K562 (cell line): ENCODE measurements around the gene NEDD4L. TPM values are rescaled to one million over a fixed set of nuclear protein-coding genes. Genes with fewer than 3 reads are reported as not detected.

Experiments used
- CBX3 ChIP-seq, 2 experiments: IDR thresholded peaks; 1 replicate in 1 of 2; 2 replicates in 1 of 2; pipeline ENCODE4 v1.6.1; 2012; ENCODE audit warnings: inconsistent platforms in 2 of 2, low read length in 2 of 2, borderline replicate concordance in 1 of 2, control low read depth in 1 of 2
- CEBPG ChIP-seq, 3 experiments: fragments of 200-800 bp in 1 of 3; sonication (Bioruptor generic) in 1 of 3; sonication (generic) in 1 of 3; formaldehyde crosslinking in 1 of 3; IDR thresholded peaks in 2 of 3; conservative IDR thresholded peaks in 1 of 3; 2 replicates each; pipeline versions ENCODE4 v1.6.1 to v1.8.0; 2016 to 2022; ENCODE audit warnings: missing compliant biosample characterization in 2 of 3, missing genetic modification characterization in 2 of 3, mild to moderate bottlenecking in 1 of 3, missing genetic modification reagents in 1 of 3
- CHD7 ChIP-seq: fragments of 200-600 bp; sonication (generic); IDR thresholded peaks from one replicate; pipeline ENCODE4 v1.6.1; 2012; ENCODE audit warnings: mild to moderate bottlenecking, low read depth, low read length, inconsistent platforms
- ESRRA ChIP-seq: fragments of 450-650 bp; IDR thresholded peaks from 2 replicates; pipeline ENCODE4 v1.6.1; 2014; ENCODE audit warnings: low read depth, mild to moderate bottlenecking, moderate library complexity, borderline replicate concordance
- FOXM1 ChIP-seq, 2 experiments: fragments of 450-650 bp in 1 of 2; sonication (generic) in 1 of 2; formaldehyde crosslinking in 1 of 2; IDR thresholded peaks; 2 replicates each; pipeline versions ENCODE4 v1.6.1 to v1.9.0; 2017 to 2022; ENCODE audit warnings: low read depth in 2 of 2, mild to moderate bottlenecking in 2 of 2, missing genetic modification reagents in 1 of 2, moderate library complexity in 1 of 2
- KAT2B ChIP-seq: IDR thresholded peaks from one replicate; pipeline ENCODE4 v1.6.1; 2012; ENCODE audit warnings: low read depth, mild to moderate bottlenecking, control low read depth, inconsistent platforms, low read length, moderate library complexity
- MEF2D ChIP-seq: conservative IDR thresholded peaks from 2 replicates; pipeline ENCODE4 v1.6.1; 2016; ENCODE audit warnings: low read depth, missing genetic modification characterization, missing compliant biosample characterization
- NCOR1 ChIP-seq: fragments of 450-650 bp; IDR thresholded peaks from 2 replicates; pipeline ENCODE4 v1.6.1; 2016; ENCODE audit warnings: mild to moderate bottlenecking, moderate library complexity
- SRSF1 ChIP-seq: fragments of 200-400 bp; formaldehyde crosslinking; IDR thresholded peaks from 2 replicates; pipeline ENCODE4 v1.6.1; 2017; ENCODE audit warnings: mild to moderate bottlenecking, low read depth, low read length, moderate library complexity
- TCF3 ChIP-seq: sonication (generic); formaldehyde crosslinking; IDR thresholded peaks from 2 replicates; pipeline ENCODE4 v1.4.0; 2020; ENCODE audit warnings: mild to moderate bottlenecking, missing genetic modification reagents
- TFAM ChIP-seq: fragments of 250-450 bp; sonication (Bioruptor Pico); conservative IDR thresholded peaks from 2 replicates; pipeline ENCODE4 v1.5.0; 2021; ENCODE audit warnings: mild to moderate bottlenecking, moderate library complexity
- TRIM28 ChIP-seq: fragments of 450-650 bp; IDR thresholded peaks from 2 replicates; pipeline ENCODE4 v1.6.1; 2017
- ZNF282 ChIP-seq: sonication (generic); formaldehyde crosslinking; IDR thresholded peaks from 2 replicates; pipeline ENCODE4 v1.8.1; 2023; ENCODE audit warnings: missing genetic modification reagents
- ZNF586 ChIP-seq: fragments of 450-650 bp; formaldehyde crosslinking; conservative IDR thresholded peaks from 2 replicates; pipeline ENCODE4 v1.4.0; 2020; ENCODE audit warnings: mild to moderate bottlenecking, moderate library complexity
- ZNF589 ChIP-seq: fragments of 200-800 bp; sonication (Bioruptor generic); IDR thresholded peaks from 2 replicates; pipeline ENCODE4 v1.6.1; 2016; ENCODE audit warnings: low read depth, missing genetic modification characterization, missing compliant biosample characterization
- ZNF717 ChIP-seq: fragments of 250-450 bp; sonication (Bioruptor Pico); IDR thresholded peaks from 2 replicates; pipeline ENCODE4 v1.5.0; 2021
- polyA plus RNA-seq, 8 experiments: library from polyadenylated mRNA; depleted of rRNA in 4 of 8; stranded (reverse) in 5 of 8; unstranded in 3 of 8; fragments of >200 nt; fragmentation: Nextera tagmentation in 2 of 8; fragmentation: Illumina TruSeq in 1 of 8; extraction: Ambion mirVana in 2 of 8; extraction: Trizol in 1 of 8; gene quantifications; 2 replicates each; pipeline versions ENCODE4 v1.2.1 to v1.2.3, GENCODE V29; 2011 to 2014; ENCODE audit warnings: inconsistent platforms in 1 of 8, missing spikeins in 1 of 8
- total RNA-seq, 7 experiments: library from RNA; depleted of rRNA in 6 of 7; stranded (reverse); fragments of >200 nt in 6 of 7; fragmentation: Illumina TruSeq in 2 of 7; extraction: Trizol in 2 of 7; gene quantifications; 2 replicates each; pipeline versions ENCODE4 v1.2.1 to v1.2.3, GENCODE V29; 2011 to 2021; ENCODE audit warnings: low replicate concordance in 1 of 7

The NEDD4L gene
- total and polyA plus RNA-seq, 9 of the 15 experiments (the other 6 are each of a cell fraction or from before 2014, with no cell fraction given): 8.1 to 33.4 (median 19.9) TPM

GRCh38 chr18:58087928-58088690, 44.1 kb downstream of the NEDD4L start (continued):
- TF ChIP-seq CHD7: no peak
- no peak for TF ChIP-seq ZNF282 (CRISPR knock-in tag)
- no peak for TF ChIP-seq MEF2D (tag)
- TF ChIP-seq NCOR1: 0 out of 2 replicates have a peak, but pooled peaks have one; percentile 35
- no peak for TF ChIP-seq ZNF586
- no peak for TF ChIP-seq FOXM1 (IDR thresholded peaks at IDR 0.05; ENCODE audit: low read depth)
- TF ChIP-seq FOXM1 (CRISPR knock-in tag; IDR thresholded peaks at IDR 0.05; ENCODE audit: low read depth): no peak
- TF ChIP-seq ZNF717: no peak
- TF ChIP-seq TRIM28: no peak
- TF ChIP-seq ESRRA: no peak
- no peak for TF ChIP-seq ZNF589
- TF ChIP-seq SRSF1: no peak
- no peak for TF ChIP-seq KAT2B
- no peak for TF ChIP-seq CBX3 (IDR thresholded peaks at IDR 0.05; ENCODE audit: borderline replicate concordance in 1 of 2, low read length in 2 of 2)
- TF ChIP-seq CEBPG (CRISPR knock-in tag; IDR thresholded peaks at IDR 0.05): no peak
- TF ChIP-seq CEBPG (tag; conservative IDR thresholded peaks at IDR 0.05 in 1 of 2, IDR thresholded peaks at IDR 0.05 in 1 of 2): no peak
- TF ChIP-seq TFAM (CRISPR knock-in tag): no peak
- peak; percentile 78 for TF ChIP-seq TCF3 (CRISPR knock-in tag)
